Endothelial cell (in vitro differentiated cells): ENCODE data around the gene GZF1. TPM values are rescaled to one million over a fixed set of nuclear protein-coding genes. Genes with fewer than 3 reads are reported as not detected.

Source experiments
- DNase-seq: peaks from one replicate; pipeline ENCODE4 v3.0.0; 2021; ENCODE audit warnings: low spot score
- H3K27ac Mint-ChIP-seq: one replicate; pipeline ENCODE4 v1.8.0; 2021; ENCODE audit warnings: mixed read lengths, inconsistent platforms; ENCODE audit not compliant: unreplicated experiment
- H3K27me3 Mint-ChIP-seq: one replicate; pipeline ENCODE4 v1.8.0; 2021; ENCODE audit warnings: mild to moderate bottlenecking, moderate library complexity, mixed read lengths, inconsistent platforms; ENCODE audit not compliant: unreplicated experiment
- H3K36me3 Mint-ChIP-seq: one replicate; pipeline ENCODE4 v1.8.0; 2021; ENCODE audit warnings: mild to moderate bottlenecking, low read depth, mixed read lengths, inconsistent platforms; ENCODE audit not compliant: unreplicated experiment
- H3K4me1 Mint-ChIP-seq: one replicate; pipeline ENCODE4 v1.8.0; 2021; ENCODE audit warnings: mild to moderate bottlenecking, mixed read lengths, inconsistent platforms; ENCODE audit not compliant: unreplicated experiment
- H3K4me3 Mint-ChIP-seq: one replicate; pipeline ENCODE4 v1.8.0; 2021; ENCODE audit warnings: mild to moderate bottlenecking, mixed read lengths, inconsistent platforms; ENCODE audit not compliant: unreplicated experiment
- H3K9me3 Mint-ChIP-seq: one replicate; pipeline ENCODE4 v1.8.0; 2021; ENCODE audit warnings: mixed read lengths, inconsistent platforms; ENCODE audit not compliant: unreplicated experiment
- CTCF ChIP-seq: fragments of 200-600 bp; sonication (generic); IDR thresholded peaks from one replicate; pipeline ENCODE4 v1.5.0; 2021; ENCODE audit warnings: antibody characterized with exemption; ENCODE audit not compliant: unreplicated experiment
- total RNA-seq: library from RNA; stranded (reverse); fragmentation: NEBNext Ultra II Directional; extraction: Animal tissue kit (Norgen Biotek cat#: 25700); gene quantifications from one replicate; pipeline ENCODE4 v1.2.1, GENCODE V29; 2021; ENCODE audit not compliant: unreplicated experiment

Gene GZF1
- total RNA-seq, 1 donor from 2014 or later: 9.6 TPM

GRCh38 chr20:23408957-23409356, 47.0 kb downstream of the GZF1 start:
- Mint-ChIP-seq H3K36me3 (no peaks in the 10 kb centered on the region), H3K4me1 (no peaks in the 10 kb centered on the region), H3K9me3 (no peaks in the 10 kb centered on the region), H3K27ac (no peak overlapping the region), H3K4me3 (no peak overlapping the region), H3K27me3 (no peaks in the 10 kb centered on the region)
- no peak for DNase-seq
- no peak for TF ChIP-seq CTCF

GRCh38 chr20:23409800-23410199, 47.8 kb downstream of the GZF1 start:
- no peak for DNase-seq
- TF ChIP-seq CTCF: no peak
- H3K36me3 Mint-ChIP-seq: no peaks in the 10 kb centered on the region
- H3K27me3 Mint-ChIP-seq: no peaks in the 10 kb centered on the region
- no peak overlapping the region for H3K27ac Mint-ChIP-seq
- H3K9me3 Mint-ChIP-seq: no peaks in the 10 kb centered on the region
- no peaks in the 10 kb centered on the region for H3K4me1 Mint-ChIP-seq
- no peak overlapping the region for H3K4me3 Mint-ChIP-seq

- Mint-ChIP-seq H3K36me3 (no peaks in the 10 kb centered on the region), H3K9me3 (no peaks in the 10 kb centered on the region), H3K27me3 (no peaks in the 10 kb centered on the region), H3K4me1 (no peaks in the 10 kb centered on the region), H3K27ac (no peak overlapping the region), H3K4me3 (no peak overlapping the region)
- TF ChIP-seq CTCF: no peak
- DNase-seq: no peak
These were observed 49.1 kb downstream of the GZF1 start for GRCh38 chr20:23410916-23411695.

- Mint-ChIP-seq H3K36me3 (no peaks in the 10 kb centered on the region), H3K27me3 (no peaks in the 10 kb centered on the region), H3K9me3 (no peaks in the 10 kb centered on the region), H3K4me1 (no peaks in the 10 kb centered on the region), H3K27ac (no peak overlapping the region), H3K4me3 (no peak overlapping the region)
- no peak for DNase-seq
- TF ChIP-seq CTCF: no peak
These were observed 50.0 kb downstream of the GZF1 start for GRCh38 chr20:23412026-23412425.

GRCh38 chr20:23413862-23414422, 52.0 kb downstream of the GZF1 start:
- Mint-ChIP-seq H3K9me3 (no peaks in the 10 kb centered on the region), H3K27ac (no peak overlapping the region), H3K4me1 (peaks cover 7% of the 10 kb centered on the region), H3K4me3 (no peak overlapping the region), H3K36me3 (no peaks in the 10 kb centered on the region), H3K27me3 (no peaks in the 10 kb centered on the region)
- no peak for TF ChIP-seq CTCF
- DNase-seq: no peak
